HG03342 (cell line): Measurements from ENCODE around the gene FOXO3.
A peak's percentile ranks its signal among the peaks of the same experiment; 100 is the strongest.
"Not testable (repeated sequence)": the region's sequence is repeated elsewhere in the genome, so short reads cannot be mapped to it uniquely, and the experiment has no call there.

Experiments
- ATAC-seq: cut with Tn5 transposase; IDR thresholded peaks from one replicate; pipeline ENCODE4 v1.9.1; 2021; ENCODE audit warnings: mild to moderate bottlenecking, moderate library complexity; ENCODE audit not compliant: unreplicated experiment

The FOXO3 gene

DNA sequence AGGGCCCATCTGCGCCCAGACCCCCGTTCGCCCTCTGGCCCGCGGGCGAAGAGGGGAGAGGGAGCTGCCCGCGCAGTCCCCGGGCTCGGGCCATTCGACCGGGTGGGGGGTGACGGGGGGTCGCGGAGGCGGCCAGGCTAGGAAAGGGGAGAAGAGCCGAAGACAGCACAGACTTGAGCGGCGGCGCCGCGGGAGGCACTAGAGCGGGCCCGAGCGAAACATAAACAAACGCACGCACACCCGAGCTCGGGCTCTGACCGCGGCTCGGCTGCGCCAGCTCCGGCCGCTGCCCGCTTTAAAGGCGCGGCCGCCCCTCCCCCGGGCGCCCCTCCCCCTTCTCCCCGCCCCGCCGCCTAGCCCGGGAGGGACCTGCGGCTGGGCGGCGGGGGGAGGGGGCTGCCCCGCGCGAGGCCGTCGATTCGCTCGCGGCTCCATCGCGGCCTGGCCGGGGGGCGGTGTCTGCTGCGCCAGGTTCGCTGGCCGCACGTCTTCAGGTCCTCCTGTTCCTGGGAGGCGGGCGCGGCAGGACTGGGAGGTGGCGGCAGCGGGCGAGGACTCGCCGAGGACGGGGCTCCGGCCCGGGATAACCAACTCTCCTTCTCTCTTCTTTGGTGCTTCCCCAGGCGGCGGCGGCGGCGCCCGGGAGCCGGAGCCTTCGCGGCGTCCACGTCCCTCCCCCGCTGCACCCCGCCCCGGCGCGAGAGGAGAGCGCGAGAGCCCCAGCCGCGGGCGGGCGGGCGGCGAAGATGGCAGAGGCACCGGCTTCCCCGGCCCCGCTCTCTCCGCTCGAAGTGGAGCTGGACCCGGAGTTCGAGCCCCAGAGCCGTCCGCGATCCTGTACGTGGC is at the start of gene FOXO3:
TSS of gene FOXO3 (plus strand) at position 455 of the 846 bp plus-strand sequence. CDS start at position 747, 292 bp downstream.
- ATAC-seq: no peak

DNA sequence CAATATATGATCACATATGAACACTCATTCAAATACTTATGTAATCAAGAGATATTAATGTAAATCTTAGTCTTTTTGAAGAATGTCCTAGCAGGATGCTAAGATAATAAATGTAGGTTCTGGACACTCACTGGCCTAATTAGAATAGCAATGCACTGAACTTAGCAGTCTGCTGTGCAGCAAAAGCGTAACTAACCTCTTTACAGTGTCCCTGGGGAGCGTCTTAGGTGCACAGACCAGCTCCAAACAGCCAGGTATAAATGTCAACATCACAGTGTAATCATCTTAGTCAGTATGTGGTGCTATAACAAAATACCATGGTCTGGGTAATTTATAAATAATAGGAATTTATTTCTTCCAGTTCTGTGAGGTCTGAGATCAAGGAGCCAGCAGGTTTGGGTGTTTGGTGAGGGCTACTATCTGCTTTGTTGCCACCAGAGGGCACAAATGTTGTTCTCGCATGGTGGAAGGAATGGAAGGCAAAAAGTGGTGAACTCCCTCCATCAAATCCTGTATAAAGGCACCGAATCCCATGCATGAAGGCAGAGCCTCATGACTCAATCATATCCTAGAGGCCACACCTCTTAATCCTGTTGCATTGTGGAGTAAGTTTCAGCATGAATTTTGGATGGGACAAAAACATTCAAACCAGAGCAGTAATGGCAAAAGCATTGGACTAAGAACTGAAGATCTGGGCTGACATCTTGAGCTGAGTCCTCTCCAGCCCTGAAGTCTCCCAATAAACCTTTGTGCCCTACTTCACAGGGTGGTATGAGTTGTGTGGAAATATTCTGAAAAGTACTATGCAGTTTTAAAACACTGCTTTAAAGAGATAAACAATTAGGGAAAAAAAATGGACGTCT is 41.8 kb upstream of the FOXO3 start:
- no peak for ATAC-seq

DNA sequence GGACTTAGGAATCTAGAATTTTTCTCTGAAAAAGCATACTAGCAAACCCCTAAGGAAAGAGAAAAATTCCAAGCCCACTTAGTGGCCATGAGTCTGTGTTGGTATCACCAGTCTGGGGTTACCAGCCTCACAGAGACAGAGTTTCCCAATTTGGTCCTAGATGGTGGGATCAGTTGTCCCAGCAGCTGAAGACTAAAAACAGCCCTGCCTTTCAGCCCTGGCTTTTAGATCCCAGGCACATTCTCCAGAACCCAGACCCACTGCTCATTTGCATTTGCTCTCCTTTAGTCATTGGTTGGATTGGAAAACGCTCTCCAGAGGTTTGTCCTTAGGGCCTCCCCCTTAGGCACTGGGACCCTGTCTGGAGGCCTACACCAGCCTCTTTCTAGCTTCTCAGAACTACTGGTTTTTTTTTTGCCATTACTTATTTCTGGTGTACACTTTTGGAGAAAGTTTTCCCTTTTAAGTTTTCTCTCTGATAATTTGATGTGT is 39.1 kb upstream of the FOXO3 start:
- no peak for ATAC-seq

DNA sequence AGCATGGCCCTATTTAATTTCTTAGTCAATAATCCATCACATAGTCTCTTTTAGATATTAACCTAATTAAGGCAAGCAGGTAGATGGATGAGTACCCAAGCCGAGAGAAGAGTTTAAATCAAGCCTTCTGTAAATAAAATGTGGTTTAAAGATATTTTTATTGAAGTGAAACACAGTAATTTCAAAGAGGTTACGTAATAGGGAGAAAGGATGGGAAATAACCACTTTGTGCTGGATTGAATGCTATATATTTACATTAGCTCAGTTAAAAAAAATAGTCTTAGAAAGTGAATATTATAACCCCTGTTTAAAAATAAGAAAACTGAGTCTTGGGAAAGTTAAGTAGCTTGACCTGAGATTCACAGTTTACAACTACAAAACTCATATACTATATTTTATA is 37.0 kb upstream of the FOXO3 start:
- ATAC-seq: no peak

DNA sequence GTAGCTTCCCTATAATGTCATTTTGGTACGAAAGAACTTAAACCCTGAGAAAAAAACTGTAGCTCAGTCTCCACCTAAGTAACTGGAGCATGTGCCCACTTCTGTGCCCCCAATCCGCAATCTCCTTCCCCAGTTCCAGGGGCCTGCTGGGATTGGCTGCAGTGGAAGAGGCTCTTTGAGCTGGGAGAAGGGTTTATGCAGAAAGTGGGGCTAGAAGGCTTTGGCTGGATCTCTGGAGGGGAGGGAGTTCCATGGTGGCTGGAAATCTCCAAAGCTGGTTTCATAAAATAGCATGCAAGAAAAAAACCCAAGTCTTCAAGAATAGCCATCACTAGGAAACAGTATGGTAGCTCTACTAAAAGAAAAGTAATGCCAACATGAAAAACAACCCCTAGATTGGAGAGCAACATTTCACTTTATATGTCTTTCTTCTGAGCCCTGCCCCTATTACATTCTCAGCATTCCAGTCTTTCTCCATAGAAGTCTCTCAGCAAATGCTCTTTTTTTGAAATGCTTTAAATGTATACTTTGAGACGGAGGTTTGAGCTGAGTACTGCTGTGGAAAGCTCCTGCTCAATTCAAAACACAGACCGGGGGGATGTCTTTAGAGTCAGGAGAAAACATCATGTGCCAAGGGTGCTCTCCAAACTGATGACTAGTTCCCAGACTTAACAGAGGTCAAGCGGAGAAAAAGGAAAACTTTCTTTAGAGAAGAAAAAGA is 36.0 kb upstream of the FOXO3 start:
- no peak for ATAC-seq

DNA sequence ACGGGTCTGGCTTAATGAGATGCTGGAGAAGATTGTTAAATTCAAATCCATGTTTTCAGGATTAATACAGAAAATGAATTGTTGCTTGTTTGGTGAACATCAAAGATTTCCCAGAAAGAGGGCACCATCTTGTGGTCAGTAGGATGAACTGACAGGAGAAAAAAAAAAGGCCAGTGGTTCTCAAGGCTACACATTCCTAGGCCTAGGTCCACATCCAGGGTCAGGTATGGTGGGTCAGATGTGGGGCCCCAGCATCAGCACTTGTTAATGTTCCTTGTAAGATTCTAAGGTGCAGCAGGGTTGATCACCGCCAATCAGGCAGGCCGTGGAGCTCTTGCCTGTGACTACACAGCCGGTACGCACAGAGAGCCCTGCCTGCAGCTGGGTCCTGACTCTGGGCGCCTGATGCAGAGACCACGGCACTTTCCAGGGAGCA is 34.0 kb upstream of the FOXO3 start:
- ATAC-seq: no peak

DNA sequence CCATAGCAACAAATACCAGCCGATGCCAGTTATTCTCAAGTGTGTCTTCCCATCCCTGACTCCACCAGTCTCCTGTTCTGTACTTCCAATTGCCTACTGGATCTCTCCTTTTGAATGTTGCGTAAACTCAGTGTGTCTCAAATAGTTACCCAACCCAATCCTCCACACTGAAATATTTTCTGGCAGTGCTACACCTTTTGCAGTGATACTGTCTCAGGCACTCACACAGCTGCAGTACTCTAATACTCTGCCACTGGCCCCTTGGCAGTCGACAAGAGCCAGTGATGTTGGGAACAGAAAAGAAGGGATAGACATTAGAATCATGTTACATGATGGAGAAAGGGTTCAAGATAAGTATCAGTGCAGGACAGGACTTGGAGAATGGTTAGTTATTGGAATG is 31.8 kb upstream of the FOXO3 start:
- no peak for ATAC-seq

DNA sequence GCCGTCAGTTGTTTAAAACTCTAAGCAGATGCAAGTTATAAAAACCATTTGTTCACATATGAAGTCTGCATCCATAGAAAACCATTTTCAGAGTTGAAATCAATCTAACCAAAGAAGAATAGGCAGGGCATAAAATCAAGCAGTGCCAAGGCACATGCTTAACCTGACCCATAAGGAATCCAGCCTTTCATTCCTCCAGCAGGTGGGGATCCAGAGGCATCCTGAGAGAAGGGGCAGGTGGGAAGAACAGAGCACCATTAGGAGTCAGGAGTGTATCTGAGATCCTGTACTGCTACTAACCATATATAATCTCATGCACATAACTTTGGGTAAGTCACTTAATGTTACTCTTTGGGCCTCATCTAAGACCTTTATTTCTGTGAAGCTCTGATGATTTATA is 29.4 kb upstream of the FOXO3 start:
- ATAC-seq: no peak

DNA sequence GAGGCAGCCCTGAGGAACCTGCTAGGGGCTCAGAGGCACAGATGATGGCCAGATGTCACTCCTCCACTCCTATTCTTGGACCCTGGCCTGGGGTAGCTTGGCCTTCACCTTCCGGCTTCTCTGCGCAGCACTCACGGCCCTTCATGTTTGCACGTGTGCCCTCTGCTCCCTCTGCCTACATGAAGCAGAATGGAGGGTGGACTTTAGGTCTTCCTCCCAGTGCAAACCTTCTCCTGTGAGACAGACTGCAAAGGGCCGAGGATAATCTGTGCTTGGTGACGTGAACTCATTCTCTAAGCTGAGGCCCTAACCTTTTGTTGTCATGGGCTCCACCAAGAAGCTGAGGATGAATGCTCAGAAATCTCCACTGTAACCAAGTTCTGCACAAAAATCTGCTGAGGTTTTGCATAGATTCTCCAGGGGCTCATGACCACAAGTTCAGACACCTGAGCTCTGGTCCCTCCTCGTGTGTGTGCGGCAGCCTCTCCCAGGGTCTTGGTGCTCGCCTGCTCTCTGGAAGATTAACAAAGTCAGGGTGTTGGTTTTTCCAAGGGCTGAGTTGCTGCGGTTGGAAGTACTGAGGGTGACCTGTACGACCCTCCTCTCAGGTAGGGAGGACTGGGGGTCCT is 25.5 kb upstream of the FOXO3 start:
- no peak for ATAC-seq

DNA sequence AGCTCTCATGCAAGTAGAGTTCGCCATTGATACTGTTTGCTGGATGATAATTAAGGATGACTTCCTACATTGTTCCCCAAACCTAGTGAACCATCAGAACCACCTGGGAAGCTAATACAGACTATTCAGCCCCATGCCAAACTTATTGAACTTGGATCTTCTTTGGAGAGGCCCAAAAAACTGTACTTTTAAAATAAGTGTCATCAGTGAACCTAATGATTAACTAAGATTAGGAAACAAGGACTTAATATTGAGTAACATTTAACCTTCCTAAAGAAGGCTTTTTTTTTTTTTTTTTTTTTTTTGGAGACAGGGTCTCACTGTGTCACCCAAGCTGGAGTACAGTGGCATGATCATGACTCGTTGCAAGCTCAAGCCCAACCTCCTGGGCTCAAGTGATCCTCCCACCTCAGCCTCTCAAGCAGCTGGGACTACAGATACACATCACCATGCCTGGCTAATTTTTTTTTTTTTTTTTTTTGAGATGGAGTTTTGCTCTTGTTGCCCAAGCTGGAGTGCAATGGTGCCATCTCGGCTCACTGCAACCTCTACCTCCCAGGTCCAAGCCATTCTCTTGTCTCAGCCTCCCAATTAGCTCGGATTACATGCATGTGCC is 24.7 kb upstream of the FOXO3 start:
- ATAC-seq: not testable (repeated sequence)

DNA sequence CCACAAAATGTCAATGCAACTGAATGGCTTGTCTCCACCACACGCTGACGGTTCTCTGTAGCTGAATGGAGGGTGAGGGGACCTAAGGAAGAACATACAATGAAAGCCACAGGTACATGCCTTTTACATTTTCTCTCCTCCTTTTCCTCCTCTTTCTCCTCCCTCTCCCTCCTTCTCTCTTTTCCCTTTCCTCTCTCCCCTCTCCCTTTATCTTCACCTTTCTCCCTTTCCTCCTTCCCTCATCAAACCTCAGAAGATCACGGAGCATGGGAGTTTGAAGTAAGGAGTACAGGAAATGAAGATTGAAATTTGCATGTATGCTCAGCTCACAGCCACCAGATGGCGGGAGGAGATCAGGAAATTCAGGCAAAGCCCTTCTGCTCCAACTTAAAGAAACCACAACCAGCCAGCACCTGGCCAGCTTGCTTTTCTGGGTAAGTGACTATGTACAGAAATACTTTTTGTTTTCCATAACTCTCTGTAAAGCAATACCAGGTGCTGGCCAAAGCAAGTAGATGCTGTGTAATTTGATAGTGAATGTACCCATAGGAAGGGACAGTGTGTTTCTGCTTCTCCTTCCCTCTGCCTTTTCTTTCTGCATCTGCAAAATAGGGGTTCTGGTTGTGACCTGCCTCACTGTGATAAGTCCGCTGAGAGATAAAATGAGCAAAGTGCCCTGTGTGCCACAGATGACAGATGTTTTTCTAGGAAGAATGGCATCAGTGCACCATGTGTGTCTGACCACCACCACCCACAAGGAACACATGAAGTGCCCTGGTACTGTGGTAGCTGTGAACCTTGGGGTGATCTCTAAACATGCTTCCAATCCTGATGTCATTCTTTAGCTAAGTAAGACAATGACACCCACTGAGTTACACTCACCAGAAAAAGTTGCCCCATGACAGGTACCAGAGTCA is 18.6 kb upstream of the FOXO3 start:
- peak; percentile 65 for ATAC-seq

DNA sequence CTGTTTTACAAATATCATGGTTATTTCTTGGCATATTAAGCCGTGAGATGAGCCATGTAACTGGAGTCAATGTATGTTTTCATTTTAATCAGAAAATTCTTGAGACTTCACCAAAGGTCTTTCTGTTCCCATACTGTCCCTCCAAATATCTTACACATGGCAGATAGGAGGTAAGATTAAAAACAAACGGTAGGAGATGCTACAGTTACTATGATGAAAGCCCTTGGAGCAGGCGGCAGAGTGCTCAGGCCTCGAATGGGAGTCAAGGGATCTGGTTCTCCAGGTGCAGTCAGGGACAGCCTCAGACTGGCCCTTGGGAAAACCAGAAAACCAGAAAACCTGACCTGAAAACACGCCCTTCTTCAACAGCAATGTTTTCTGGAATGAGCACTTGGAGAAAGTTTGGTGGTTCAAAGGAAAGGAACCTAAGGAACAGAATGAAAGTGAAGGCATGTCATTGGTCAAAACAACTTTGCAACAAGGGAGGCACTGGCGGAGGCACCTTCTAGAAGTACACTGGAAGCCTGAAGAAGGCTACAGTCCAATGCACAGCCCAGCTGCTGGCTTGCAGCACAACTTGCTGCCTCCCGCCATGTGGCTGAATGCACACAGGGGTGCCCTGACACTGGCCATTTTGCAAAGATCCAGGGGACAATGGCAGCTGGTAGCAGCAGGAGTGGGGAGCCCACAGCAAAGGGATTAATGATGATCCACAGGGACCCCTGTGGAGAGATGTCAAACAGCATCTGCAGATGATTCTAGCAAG is 17.4 kb upstream of the FOXO3 start:
- ATAC-seq: no peak

DNA sequence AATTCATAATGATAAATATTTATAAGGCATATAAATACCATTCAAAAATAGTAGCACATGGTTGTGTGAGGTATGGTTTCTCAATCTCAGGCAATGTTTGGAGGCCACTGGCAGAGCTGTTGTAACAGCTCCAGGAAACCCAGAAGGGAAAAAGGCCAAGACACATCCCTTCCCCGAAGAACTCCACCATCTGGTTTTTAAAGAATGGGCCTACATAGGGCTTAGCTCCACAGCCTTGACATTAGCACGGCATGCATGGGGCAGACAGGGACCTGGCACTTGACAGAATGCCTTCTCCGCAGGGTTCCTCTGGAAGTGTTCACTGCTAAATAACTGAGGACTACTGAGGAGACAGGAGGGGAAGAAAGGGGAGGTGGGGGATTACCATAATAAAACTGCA is 16.1 kb upstream of the FOXO3 start:
- ATAC-seq: no peak

DNA sequence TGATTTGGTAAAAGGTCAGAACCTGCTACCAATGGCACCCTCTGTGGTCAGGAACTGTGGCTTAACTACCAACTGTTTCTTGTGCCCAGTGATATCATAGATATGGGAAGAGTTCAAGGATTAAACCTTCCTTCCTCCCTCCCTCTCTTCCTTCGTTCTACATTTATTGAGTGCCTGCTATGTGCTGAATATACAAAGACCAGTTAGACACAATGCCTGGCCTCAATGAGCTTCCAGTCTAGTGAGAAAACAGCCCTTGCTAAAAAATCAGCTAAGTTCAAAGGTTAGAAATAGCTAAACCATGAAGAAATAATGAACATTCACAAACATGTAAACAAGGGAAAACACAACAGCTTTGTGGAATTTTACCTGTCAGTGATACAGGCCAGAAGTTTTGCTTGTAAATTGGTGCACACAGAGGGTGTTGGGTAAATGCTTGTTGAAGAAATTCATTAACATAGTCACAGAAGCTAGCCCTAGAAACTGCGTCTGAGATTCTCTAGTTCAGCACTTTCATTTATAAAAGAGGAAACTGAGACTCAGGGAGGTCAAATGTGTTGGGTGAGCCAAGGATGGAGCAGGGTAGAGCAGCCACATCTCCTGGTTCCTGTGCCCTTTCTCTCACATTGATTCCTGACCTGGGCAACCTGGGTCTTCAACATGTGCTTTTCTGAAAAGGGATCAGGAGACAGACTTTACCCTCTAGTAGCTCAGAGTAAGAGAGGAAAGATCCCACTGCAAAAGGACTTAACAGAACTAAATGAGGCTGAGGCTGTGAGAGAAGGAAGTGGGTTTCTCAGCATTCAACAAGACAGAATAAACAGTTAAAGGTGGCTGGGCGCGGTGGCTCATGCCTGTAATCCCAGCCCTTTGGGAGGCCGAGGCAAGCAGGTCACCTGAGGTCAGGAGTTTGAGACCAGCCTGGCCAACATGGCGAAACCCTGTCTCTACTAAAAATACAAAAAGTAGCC is 14.4 kb upstream of the FOXO3 start:
- no peak for ATAC-seq

DNA sequence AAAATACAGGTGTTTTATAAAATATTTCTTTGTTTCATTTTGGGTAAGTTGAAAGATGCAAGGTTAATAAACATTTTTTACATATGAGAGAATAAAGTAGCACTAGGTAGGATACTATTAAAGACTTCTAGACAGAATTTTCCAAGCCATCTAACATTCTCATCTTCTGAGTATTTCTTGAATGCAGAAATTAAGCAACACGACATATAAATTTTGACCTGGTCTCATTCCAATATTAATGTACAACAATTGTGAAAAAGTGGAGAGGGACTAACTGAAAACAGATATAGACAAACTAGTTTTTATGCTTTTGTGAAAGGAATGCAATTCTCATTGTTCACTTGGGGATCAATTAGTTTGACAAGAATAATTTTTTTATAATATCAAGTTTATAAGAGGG is 11.5 kb upstream of the FOXO3 start:
- no peak for ATAC-seq

DNA sequence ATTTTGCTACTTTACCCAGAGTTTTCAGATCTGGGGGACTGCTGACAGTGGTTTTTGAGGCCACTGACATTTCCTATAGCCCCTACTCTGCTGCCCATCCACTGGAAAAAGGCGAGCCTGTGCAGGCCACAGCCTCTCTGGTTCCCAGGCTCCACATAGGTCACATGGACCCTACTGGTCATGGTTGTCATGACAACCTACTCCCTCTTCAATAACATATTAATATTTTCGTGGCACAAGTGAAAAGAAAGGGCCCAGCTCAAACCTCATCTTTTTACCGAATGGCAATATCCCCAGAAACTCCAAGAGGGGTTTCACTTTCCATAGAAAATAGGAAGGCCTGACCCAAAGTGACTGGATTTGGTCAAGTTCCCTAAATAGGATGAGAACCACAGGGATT is 11.0 kb upstream of the FOXO3 start:
- no peak for ATAC-seq

DNA sequence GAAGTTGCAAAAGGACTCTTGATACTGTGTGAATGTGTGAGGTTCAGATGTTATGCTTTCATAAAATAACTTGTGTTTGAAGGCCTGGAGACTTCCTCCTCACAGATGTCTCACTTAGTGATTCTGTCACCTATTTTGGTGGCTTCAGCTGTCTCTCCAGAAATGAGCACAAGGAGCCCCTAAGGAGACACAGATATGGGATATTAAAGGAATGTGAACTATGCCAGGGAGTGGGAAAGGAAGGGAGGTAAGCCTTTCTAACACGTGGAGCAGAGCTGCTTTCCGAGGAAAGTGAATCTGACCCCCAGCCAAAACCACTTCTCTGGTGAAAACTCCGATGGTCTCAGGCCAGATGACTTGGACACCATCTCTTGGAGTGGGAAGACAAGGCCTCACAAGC is 10.5 kb upstream of the FOXO3 start:
- no peak for ATAC-seq
